COR-L47 (cell line): ENCODE measurements around the gene SLC66A2.

Experiments used
- DNase-seq: peaks from one replicate; lab custom pipeline; 2025; lab: John Stamatoyannopoulos, UW

SLC66A2 gene

DNA sequence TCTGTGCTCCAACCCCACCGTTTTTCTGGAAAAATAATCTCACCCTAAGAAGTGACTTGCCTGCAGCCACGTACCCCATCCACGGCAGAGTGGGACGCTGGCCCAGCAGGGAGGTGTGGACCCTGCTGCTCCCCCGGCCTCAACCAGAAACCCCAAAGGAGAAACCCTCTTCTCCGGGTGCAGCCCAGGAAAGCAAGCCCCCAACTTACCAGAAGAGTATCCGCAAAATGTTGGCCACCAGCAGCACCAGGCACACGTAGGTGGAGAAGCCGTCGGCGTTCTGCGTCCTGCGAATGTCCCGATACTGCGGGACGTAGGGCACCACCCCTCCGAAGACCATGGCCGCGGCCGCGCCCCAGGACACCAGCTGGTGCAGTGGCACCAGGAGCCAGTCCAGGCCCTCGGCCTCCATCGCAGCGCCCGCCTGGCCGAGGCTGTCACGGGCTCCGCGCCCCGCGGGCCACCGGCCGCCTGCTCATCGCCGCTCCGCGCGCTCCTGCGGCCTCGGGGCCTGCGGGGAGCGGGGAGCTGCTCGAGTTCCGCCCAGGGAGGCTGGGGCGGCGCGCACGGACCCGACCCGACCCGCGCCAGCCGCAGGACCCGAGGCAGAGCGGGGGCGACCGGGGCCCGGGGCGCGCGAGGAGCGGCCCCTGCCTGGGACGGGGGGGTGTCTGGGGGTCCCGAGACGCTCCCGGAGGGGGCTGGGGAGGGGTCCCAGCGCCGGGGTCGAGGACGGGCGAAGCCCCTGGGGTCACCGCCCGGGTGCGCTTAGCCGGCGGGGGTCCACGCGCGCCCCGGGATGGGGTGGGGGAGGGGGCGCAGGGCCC is 725 bp downstream of the SLC66A2 start:
- DNase-seq = no peak

DNA sequence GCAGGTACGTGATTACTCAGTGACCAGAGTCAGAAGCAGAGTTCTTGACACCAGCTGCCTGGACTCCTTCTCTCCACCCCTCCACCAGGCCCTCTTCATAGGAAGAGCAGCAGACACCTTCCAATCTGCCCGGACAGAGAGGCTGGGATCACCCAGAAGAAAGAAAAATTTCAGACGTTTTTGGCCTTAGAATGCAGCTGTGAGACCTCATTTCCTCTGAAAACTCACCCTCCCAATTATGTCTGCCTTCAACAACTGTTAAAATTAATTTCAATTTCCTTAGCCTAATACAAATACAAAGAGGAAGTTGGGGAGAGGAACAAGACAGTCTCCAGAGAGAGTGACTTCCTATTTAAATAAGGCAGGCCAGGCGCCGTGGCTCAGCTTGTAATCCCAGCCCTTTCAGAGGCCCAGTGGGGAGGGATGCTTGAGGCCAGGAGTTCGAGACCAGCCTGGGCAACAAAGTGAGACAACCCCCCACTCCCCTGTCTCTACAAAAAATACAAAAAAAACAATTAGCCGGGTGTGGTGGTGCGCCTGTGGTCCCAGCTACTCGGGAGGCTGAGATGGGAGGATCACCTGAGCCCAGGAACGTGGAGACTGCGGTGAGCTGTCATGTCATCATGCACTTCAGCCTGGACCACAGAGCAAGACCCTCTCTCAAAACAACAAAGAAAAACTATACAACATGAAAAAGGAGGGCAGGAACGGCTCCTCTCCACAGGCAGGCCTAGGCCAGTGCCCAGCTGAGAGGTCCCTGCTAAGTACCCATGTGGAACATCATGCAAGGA is 1.6 kb downstream of the SLC66A2 start:
- DNase-seq = no peak

DNA sequence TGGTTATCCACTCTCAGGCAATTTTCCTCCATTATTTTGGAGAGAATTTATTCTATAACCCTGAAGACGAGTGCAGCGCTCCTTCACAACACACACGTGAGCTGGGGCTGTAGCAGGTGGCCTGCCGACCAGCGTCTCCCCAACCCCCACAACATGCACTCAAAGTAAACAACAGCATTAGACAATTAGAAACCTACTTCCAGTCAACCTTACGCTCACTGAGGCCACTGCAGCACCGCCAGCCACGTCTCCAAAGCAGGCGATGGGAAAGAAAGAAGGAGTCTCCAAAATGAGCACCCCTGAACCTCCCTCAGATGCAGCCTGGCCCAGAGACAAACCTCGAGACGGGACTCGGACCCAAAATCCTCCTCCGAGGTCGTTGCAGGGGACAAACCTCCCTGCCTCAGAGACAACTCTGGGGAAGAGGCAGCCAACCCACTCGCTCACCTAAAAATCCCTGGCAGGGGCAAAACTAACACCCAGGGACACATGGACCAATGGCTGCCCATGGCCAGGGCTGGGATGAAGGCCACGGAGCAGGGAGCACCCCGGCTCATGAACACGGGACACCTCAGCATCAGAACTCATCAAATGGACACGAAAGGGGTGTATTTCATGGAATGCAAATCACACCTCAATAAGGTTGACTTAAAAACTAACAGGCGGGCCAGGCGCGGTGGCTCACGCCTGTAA is 2.6 kb downstream of the SLC66A2 start:
- no peak for DNase-seq

- DNase-seq = no peak
Observed at GRCh38 chr18:79947881-79948610, 3.4 kb downstream of the SLC66A2 start.

GRCh38 chr18:79947054-79947755 is 4.2 kb downstream of the SLC66A2 start:
- no peak for DNase-seq

GRCh38 chr18:79945118-79946042 is 6.1 kb downstream of the SLC66A2 start:
- no peak for DNase-seq

DNA sequence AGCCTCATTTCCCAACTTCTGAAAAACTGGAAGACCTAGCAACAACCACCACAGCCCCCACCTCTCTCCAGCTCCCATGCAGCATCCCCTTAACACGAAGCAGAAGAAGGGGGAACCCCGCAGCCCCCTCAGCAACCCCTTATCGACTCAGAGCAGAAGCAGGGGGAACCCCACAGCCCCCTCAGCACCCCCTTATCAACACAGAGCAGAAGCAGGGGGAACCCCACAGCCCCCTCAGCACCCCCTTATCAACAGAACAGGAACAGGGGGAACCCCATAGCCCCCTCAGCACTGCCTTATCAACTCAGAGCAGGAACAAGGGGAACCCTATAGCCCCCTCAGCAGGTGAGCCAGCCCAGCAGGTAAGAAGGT is 6.7 kb downstream of the SLC66A2 start:
- no peak for DNase-seq

GRCh38 chr18:79944126-79944731 is 7.2 kb downstream of the SLC66A2 start:
- DNase-seq = peak; percentile 75

- no peak for DNase-seq
Observed at GRCh38 chr18:79943608-79944125, 7.8 kb downstream of the SLC66A2 start.

GRCh38 chr18:79942786-79943607 is 8.5 kb downstream of the SLC66A2 start:
- no peak for DNase-seq

DNA sequence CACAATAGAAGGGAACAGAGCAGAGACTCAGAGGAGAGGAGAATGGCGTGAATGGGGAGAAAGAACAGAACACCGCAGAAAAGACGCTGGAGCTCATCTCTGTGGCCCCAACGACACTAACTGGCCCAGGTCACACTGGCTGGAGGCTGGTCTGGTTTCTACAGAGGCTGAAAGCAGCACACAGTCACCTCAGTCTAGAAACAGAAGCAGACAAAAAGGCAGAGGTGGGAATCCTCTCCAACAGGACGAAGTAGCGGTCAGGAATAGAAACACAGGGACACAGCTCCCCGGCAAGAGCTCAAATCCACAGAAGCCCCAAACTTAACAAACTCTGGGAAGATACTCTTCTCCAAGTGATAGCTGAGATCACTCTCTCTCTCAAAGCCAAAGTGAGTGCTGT is 9.2 kb downstream of the SLC66A2 start:
- DNase-seq = no peak

DNA sequence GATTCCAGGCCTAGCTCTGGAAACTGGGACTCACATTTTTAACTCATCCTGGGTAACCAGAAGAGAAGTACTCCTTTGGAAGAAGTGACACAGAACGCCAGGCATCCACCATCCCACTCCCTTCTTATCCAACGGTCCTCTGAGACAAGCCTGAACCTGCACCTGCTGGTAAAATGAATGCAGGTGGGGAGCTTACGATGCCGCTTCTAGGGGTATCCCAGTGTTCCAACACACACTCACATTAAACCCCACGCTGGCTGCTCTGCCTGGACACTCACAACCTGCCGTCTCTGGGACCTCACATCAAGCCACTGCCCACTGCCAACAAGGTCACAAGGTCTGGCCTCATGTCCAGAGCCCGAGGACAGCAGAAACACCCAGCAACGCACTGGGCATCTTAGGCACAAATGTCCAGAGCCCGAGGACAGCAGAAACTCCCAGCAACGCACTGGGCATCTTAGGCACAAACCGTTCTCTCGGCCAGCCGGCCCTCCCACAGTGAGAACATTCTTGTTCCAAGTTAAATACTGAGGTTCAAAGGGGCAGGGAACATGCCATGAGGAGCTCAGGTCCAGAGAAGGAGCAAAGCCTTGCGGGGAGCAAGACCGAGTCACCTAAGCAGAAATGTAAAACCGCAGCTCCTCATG is 9.9 kb downstream of the SLC66A2 start:
- no peak for DNase-seq

GRCh38 chr18:79940814-79941472 is 10.5 kb downstream of the SLC66A2 start:
- DNase-seq = no peak

DNA sequence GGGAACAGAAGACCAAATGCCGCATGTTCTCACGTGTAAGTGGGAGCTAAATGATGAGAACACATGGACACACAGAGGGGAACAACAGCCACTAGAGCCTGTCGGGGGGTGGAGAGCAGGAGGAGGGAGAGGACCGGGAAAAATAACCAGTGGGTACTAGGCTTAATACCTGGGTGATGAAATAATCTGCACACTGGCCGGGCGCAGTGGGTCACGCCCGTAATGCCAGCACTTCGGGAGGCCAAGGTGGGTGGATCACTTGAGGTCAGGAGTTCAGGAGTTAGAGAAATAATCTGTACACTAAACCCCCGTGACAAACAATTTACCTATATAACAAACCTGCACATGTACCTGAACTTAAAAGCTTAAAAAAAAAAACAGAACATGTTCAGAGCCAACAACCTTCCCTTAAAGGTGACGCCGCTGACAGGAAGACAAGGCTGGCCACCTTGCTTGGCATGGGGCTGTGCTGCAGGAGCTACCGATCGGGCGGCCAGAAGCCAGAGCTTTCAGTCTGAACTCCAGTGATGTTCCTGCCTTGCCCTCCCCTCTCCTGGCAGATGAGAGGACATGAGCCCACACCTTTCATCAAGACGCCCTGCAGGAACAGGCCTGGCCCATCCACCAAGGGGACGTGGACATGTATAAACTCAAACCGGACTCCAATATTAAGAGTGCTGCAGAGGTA is 11.2 kb downstream of the SLC66A2 start:
- no peak for DNase-seq

DNA sequence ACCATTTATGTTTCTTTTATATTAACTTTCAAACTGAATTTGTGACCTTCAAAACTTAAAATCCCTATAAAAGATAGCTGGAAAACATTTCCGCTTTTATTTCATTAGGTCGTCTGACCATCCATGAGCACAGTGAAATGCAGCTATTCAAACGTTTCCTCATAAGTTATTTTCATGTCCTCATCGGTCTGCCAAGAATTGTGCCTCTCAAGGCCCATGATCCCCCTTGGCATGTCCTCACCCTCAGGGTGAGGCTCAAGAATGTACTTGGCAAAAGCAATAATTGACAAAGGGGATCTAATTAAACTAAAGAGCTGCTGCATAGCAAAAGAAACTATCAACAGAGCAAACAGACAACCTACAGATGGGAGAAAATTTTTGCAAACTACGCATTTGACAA is 12.4 kb downstream of the SLC66A2 start:
- no peak for DNase-seq

GRCh38 chr18:79938196-79938595 is 13.3 kb downstream of the SLC66A2 start:
- DNase-seq = no peak
